NB4 (cell line): ENCODE measurements around the gene SHOX.

Source experiments
- DNase-seq: peaks from one replicate; pipeline ENCODE4 v3.0.0; 2010; ENCODE audit warnings: low read depth
- H3K4me3 ChIP-seq: one replicate; pipeline ENCODE4 v1.5.1; 2011; ENCODE audit warnings: mild to moderate bottlenecking, low read depth, low read length, moderate library complexity
- CTCF ChIP-seq: IDR thresholded peaks from one replicate; pipeline ENCODE4 v1.5.1; 2012; ENCODE audit warnings: low read depth, low read length
- MAX ChIP-seq: IDR thresholded peaks from 2 replicates; pipeline ENCODE4 v1.6.1; 2011; ENCODE audit warnings: low read depth, low read length
- MYC ChIP-seq: IDR thresholded peaks from 2 replicates; pipeline ENCODE4 v1.6.1; 2011; ENCODE audit warnings: low read depth, low read length
- POLR2A ChIP-seq: IDR thresholded peaks from 2 replicates; pipeline ENCODE4 v1.6.1; 2011; ENCODE audit warnings: mild to moderate bottlenecking; ENCODE audit not compliant: insufficient read length; ENCODE audit errors: extremely low read depth

The SHOX gene

DNA sequence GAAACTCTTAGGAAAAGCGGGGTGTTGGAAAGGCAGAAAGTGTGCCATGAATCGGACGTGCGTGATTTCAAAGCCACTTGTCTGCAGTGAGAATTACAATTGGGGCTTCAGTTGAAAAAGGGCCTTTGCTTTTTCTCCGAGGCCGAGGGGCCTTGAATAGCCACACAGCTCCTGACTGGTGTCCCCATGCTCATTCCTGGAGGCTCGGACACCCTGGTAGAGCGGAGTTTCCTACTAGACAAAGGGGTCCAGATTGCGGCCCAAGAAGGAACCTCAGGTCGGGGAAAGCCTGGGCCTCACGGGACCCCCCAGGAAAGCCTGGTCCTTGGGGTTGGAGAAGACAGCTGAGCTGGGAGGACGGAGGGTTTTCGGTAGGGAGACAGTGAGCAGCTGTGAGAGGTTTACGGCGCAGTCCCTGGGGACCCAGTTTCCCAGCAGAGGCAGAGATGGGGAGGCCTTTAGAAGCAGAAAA, 3.0 kb upstream of the SHOX start:
- DNase-seq = peak; percentile 19

GRCh38 chrX:627995-628394, 2.6 kb upstream of the SHOX start:
- no peak for DNase-seq
- no peak for TF ChIP-seq MAX
- TF ChIP-seq CTCF = no peak
- TF ChIP-seq POLR2A = no peak
- TF ChIP-seq MYC = no peak
- no peak overlapping the region for H3K4me3 ChIP-seq

More for the DNA sequence above, 3.0 kb upstream of the SHOX start:
- TF ChIP-seq CTCF = no peak
- no peak for TF ChIP-seq MAX
- no peak for TF ChIP-seq MYC
- TF ChIP-seq POLR2A = no peak
- H3K4me3 ChIP-seq = no peak overlapping the region

- no peak for TF ChIP-seq MYC
- TF ChIP-seq POLR2A = no peak
- TF ChIP-seq CTCF = no peak
- no peak for TF ChIP-seq MAX
- no peak overlapping the region for H3K4me3 ChIP-seq
- DNase-seq = no peak
Measured at GRCh38 chrX:629230-630006, 1.2 kb upstream of the SHOX start.

GRCh38 chrX:630007-630611, 482 bp upstream of the SHOX start:
- DNase-seq = no peak
- TF ChIP-seq POLR2A (no peak), MYC (no peak), CTCF (no peak), MAX (no peak)
- H3K4me3 ChIP-seq = no peak overlapping the region

DNA sequence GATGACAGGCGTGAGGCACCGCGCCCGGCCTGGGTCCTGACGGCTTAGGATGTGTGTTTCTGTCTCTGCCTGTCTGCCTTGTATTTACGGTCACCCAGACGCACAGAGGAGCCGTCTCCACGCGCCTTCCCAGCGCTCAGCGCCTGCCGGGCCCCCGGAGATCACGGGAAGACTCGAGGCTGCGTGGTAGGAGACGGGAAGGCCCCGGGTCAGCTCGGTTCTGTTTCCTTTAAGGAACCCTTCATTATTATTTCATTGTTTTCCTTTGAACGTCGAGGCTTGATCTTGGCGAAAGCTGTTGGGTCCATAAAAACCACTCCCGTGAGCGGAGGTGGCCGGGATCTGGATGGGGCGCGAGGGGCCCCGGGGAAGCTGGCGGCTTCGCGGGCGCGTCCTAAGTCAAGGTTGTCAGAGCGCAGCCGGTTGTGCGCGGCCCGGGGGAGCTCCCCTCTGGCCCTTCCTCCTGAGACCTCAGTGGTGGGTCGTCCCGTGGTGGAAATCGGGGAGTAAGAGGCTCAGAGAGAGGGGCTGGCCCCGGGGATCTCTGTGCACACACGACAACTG, 1.3 kb downstream of the SHOX start:
- no peak overlapping the region for H3K4me3 ChIP-seq
- no peak for TF ChIP-seq POLR2A
- no peak for TF ChIP-seq MAX
- TF ChIP-seq CTCF = no peak
- TF ChIP-seq MYC = no peak
- DNase-seq = no peak
